NB4 (cell line): ENCODE results near the gene C1QTNF3.

Experiments used
- DNase-seq: peaks from one replicate; pipeline ENCODE4 v3.0.0; 2010; ENCODE audit warnings: low read depth
- H3K4me3 ChIP-seq: one replicate; pipeline ENCODE4 v1.5.1; 2011; ENCODE audit warnings: mild to moderate bottlenecking, low read depth, low read length, moderate library complexity
- CTCF ChIP-seq: IDR thresholded peaks from one replicate; pipeline ENCODE4 v1.5.1; 2012; ENCODE audit warnings: low read depth, low read length
- MAX ChIP-seq: IDR thresholded peaks from 2 replicates; pipeline ENCODE4 v1.6.1; 2011; ENCODE audit warnings: low read depth, low read length
- MYC ChIP-seq: IDR thresholded peaks from 2 replicates; pipeline ENCODE4 v1.6.1; 2011; ENCODE audit warnings: low read depth, low read length
- POLR2A ChIP-seq: IDR thresholded peaks from 2 replicates; pipeline ENCODE4 v1.6.1; 2011; ENCODE audit warnings: mild to moderate bottlenecking; ENCODE audit not compliant: insufficient read length; ENCODE audit errors: extremely low read depth

C1QTNF3 gene

GRCh38 chr5:34041247-34041972 is 1.6 kb downstream of the C1QTNF3 start:
- TF ChIP-seq POLR2A, result no peak
- no peak for TF ChIP-seq MAX
- TF ChIP-seq CTCF, result no peak
- no peak for TF ChIP-seq MYC
- no peak for DNase-seq
- H3K4me3 ChIP-seq, result no peak overlapping the region

GRCh38 chr5:34040472-34040871 is 2.5 kb downstream of the C1QTNF3 start:
- DNase-seq, result no peak
- H3K4me3 ChIP-seq, result no peak overlapping the region
- TF ChIP-seq POLR2A (no peak), MAX (no peak), CTCF (no peak), MYC (no peak)

- TF ChIP-seq POLR2A (no peak), CTCF (no peak), MAX (no peak), MYC (no peak)
- H3K4me3 ChIP-seq, result no peak overlapping the region
- no peak for DNase-seq
Measured at GRCh38 chr5:34039398-34040157, 3.4 kb downstream of the C1QTNF3 start.

GRCh38 chr5:34038838-34039237 is 4.2 kb downstream of the C1QTNF3 start:
- H3K4me3 ChIP-seq, result no peak overlapping the region
- TF ChIP-seq MAX, result no peak
- no peak for TF ChIP-seq CTCF
- TF ChIP-seq MYC, result no peak
- DNase-seq, result no peak

- no peak for DNase-seq
- TF ChIP-seq MYC (no peak), MAX (no peak), POLR2A (no peak), CTCF (no peak)
- no peak overlapping the region for H3K4me3 ChIP-seq
Measured at GRCh38 chr5:34038390-34038789, 4.6 kb downstream of the C1QTNF3 start.
